Measurements from ENCODE around the gene CASP7.

- TF ChIP-seq POLR2A (IDR thresholded peaks at IDR 0.05), result no peak
- TF ChIP-seq, protein P1, sequence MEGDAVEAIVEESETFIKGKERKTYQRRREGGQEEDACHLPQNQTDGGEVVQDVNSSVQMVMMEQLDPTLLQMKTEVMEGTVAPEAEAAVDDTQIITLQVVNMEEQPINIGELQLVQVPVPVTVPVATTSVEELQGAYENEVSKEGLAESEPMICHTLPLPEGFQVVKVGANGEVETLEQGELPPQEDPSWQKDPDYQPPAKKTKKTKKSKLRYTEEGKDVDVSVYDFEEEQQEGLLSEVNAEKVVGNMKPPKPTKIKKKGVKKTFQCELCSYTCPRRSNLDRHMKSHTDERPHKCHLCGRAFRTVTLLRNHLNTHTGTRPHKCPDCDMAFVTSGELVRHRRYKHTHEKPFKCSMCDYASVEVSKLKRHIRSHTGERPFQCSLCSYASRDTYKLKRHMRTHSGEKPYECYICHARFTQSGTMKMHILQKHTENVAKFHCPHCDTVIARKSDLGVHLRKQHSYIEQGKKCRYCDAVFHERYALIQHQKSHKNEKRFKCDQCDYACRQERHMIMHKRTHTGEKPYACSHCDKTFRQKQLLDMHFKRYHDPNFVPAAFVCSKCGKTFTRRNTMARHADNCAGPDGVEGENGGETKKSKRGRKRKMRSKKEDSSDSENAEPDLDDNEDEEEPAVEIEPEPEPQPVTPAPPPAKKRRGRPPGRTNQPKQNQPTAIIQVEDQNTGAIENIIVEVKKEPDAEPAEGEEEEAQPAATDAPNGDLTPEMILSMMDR (IDR thresholded peaks at IDR 0.05), result no peak
Measured at GRCh38 chr10:113697595-113697994, 17.9 kb downstream of the CASP7 start.

Measured in gastroesophageal sphincter (tissue), 3 donors.